Uterus (tissue), 2 donors: ENCODE data around the gene SALL4.

ENCODE experiments used
- POLR2A ChIP-seq, 2 donors: fragments of 450-650 bp; IDR thresholded peaks; one replicate each; pipeline ENCODE4 v1.6.1; 2016; ENCODE audit warnings: antibody characterized with exemption in 2 of 2, mild to moderate bottlenecking in 1 of 2, moderate library complexity in 1 of 2
- TF ChIP-seq, protein P1 (sequence below), 4 experiments: fragments of 200-600 bp in 2 of 4; fragments of 450-650 bp in 2 of 4; sonication (generic) in 2 of 4; IDR thresholded peaks; one replicate each; pipeline ENCODE4 v1.5.1; 2016 to 2019; ENCODE audit warnings: antibody characterized with exemption in 4 of 4, mild to moderate bottlenecking in 2 of 4, moderate library complexity in 1 of 4

DNA sequence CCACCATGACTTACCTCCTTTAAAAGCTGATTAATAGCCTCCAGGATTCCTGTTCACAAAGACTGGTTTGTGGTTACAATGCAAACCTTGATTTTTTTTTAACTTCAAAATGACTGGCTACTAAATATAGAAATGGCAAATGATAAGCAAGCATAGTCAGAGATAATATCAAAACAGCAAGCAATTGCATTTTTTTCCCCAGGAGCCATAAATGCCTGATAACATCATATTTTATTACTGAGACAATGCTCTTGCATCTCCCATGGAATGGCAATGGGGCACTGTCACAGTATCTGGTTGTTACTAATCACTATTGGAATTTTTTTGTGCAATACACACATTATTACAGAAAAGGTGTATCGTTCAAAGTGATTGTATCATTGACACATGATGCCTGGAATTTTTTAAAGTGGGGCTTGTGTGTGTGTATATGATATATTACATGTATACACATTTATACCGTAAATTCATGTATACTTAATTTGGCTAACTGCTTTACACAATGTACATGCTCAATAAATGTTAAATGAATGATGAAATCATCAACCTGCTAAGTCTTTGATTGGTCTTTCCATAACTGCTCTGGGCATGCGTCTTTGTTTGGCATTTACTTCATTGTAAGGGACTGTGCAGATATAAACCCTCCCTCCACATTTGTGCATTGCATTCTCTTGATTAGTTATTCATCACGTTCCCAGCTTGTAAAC is 980 bp upstream of the SALL4 start:
- TF ChIP-seq, protein P1, sequence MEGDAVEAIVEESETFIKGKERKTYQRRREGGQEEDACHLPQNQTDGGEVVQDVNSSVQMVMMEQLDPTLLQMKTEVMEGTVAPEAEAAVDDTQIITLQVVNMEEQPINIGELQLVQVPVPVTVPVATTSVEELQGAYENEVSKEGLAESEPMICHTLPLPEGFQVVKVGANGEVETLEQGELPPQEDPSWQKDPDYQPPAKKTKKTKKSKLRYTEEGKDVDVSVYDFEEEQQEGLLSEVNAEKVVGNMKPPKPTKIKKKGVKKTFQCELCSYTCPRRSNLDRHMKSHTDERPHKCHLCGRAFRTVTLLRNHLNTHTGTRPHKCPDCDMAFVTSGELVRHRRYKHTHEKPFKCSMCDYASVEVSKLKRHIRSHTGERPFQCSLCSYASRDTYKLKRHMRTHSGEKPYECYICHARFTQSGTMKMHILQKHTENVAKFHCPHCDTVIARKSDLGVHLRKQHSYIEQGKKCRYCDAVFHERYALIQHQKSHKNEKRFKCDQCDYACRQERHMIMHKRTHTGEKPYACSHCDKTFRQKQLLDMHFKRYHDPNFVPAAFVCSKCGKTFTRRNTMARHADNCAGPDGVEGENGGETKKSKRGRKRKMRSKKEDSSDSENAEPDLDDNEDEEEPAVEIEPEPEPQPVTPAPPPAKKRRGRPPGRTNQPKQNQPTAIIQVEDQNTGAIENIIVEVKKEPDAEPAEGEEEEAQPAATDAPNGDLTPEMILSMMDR (IDR thresholded peaks at IDR 0.05), result no peak
- TF ChIP-seq POLR2A (IDR thresholded peaks at IDR 0.05), result no peak
